SKM-1 treated with dmso at 0.1 percent for 144 hours (cell line): ENCODE data around the gene GLDN.

Experiments
- DNase-seq: peaks from one replicate; lab custom pipeline; 2025; ENCODE audit not compliant: unreplicated experiment; lab: John Stamatoyannopoulos, UW

The GLDN gene

DNA sequence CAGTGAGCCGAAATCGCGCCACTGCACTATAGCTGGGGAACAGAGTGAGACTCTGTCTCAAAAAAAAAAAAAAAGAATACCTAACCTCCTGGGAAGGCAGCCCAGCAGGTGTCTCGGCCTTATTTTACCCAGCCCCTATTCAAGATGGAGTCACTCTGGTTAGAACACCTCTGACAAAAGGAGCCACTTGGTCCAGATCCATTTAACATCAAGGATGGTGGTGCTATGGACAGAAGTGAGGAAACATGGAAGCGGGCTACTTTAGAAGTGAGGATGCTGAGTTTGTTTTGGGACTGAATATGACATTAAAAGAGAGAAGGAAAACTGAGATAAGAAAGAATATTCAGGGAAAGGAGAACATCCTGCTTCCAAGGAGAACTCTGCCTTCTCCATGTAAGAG is 14.7 kb downstream of the GLDN start:
- DNase-seq: no peak

DNA sequence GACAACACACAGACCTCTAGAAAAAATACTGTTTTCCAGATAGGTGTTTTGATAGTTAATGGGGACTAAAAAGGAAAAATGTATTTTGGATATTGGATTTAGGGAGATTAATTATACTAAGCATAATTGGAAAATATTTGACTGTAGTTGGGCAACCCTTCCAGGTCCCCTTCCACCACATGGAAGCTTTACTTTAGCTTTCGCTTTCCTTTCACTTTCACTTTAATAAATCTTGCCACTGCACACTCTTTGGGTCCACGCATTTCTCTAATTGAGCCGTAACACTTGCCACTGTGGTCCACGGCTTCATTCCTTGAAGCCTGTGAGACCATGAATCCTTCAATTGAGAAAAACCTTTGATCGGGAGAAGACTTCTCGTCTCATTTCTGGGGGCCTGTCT is 15.5 kb downstream of the GLDN start:
- no peak for DNase-seq

DNA sequence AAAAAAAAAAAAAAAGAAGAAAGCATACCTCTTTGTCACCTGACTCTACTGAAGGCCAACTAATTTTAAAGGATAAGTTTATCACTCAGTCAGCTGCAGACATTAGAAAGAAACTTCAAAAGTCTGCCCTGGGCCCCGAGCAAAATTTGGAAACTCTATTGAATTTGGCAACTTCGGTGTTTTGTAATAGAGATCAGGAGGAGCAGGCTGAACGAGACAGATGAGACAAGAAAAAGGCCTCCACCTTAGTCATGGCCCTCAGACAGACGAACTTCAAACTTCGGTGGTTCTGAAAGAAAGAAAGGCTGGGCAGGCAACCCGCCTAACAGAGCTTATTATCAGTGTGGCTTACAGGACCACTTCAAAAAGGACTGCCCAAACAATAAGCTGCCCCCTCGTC is 18.5 kb downstream of the GLDN start:
- peak; percentile 38 for DNase-seq

DNA sequence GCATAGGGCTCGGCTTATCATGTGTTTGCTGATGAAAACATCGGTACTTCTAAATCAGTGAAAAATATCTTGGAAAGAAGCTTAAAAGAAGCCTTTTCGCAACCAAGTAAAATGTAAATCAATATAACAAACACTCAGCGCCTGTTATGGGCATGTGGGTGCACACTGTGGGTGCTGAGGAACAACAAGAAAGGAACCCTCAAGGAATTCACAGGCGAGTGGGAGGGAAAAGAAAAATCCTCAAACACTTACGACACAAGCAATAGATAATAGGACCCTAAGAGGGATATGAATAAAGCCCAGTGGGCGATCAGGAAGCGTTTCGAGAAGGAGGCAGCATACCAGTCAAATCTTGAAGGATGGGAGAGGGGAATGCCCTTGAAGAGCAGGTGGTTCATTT is 21.9 kb downstream of the GLDN start:
- no peak for DNase-seq

- DNase-seq: no peak
Measured at GRCh38 chr15:51365417-51365816, 24.0 kb downstream of the GLDN start.

- no peak for DNase-seq
Measured at GRCh38 chr15:51366071-51366470, 24.6 kb downstream of the GLDN start.

DNA sequence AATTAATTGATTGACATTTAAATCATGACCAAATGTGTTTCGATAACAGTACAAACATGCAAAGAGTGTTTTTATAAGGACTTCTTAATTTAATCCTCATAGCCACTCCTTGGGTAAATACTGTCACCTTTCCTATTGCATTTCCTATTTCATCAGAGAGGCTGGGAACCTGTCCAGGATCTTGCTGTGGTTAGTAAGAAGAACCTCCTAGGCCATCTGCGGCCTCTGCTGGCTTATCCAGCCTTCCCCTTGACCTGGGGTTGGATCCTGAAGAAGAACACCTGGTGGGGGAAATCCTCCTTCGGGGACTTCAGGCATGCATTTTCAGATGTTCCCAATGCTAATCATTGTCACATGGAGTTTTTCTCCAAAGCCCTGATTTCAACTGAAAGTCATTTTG is 25.5 kb downstream of the GLDN start:
- no peak for DNase-seq

GRCh38 chr15:51367322-51367976 is 26.0 kb downstream of the GLDN start:
- DNase-seq: no peak

- no peak for DNase-seq
Measured at GRCh38 chr15:51368307-51368706, 26.9 kb downstream of the GLDN start.

GRCh38 chr15:51368751-51369450 is 27.4 kb downstream of the GLDN start:
- DNase-seq: no peak

GRCh38 chr15:51369451-51369761 is 28.0 kb downstream of the GLDN start:
- no peak for DNase-seq

DNA sequence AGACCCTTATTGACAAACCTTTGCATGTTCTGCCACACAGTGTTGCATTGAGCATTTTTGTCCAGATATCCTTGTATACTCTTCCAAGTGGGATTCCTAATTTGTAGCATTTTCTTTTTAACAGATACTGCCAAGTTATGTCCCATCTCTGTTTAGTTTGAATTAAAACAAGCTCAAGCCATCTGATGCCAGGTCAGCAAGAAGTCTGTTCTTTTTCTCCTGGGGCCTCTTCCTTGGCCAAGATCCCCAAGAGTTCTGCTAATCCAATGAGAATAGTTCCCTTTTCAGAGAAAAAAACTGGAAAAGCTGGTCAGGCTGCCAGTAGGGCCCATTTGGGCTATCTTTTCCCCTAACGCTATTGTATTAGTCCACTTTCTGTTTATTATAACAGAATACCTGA is 29.8 kb downstream of the GLDN start:
- no peak for DNase-seq

- DNase-seq: no peak
Measured at GRCh38 chr15:51374131-51374530, 32.7 kb downstream of the GLDN start.

DNA sequence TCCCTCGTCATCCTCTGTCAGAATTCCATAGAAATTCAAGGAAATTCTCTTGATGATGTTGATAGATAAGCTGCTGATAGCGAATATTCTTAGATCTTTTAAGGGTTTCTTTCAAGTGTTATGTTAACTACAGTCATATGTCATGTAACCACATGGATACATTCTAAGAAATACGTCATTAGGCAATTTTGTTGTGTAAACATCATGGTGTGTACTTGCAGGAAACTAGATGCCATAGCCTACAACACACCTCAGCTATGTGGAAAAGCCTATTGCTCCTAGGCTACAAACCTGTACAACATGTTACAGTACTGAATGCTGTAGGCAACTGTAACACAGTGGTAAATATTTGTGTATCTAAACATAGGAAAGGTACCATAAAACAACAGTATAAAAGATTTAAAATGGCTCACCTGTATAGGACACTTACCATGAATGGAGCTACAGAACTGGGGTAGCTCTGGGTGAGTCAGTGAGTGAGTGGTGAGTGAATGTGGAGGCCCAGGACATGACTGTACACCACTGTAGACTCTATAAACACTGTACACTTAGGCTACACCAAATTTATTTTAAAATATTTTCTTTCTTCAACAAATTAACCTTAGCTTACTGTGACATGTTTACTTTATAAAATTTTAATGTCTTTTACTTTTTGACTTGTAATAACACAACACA is 34.6 kb downstream of the GLDN start:
- DNase-seq: no peak

DNA sequence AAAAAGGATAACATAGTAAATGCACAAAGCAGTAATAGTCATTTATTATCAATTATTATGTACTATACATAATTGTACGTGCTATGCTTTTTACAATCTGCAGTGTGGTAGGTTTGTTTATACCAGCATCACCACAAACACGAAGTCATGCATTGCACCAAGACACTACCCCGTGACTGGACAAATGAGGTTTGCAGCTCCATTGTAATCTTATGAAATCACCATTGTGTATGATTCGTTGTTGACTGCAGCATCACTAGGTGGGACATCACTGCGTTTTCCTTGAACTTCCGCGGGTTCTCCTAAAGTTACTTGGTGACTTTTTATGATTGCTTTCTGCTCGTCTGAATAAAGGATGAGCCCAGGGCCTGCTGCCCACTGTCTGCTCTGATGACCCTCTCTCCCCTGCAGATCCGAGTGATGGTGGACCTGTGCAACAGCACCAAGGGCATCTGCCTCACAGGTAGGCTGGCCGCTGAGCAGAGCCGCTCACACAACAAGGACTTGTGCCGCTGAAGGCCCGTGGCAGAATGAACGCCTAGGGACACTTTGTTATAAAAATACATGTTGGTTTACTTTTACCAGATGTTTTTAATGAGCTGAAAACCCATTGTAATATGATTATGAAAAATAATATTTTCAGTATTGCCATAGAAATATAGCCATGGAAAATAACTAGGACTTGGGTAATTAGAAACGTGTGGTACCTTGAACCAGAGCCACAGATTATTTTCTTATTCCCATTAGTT is 35.8 kb downstream of the GLDN start:
- DNase-seq: no peak

GRCh38 chr15:51378406-51378805 is 37.0 kb downstream of the GLDN start:
- DNase-seq: no peak

GRCh38 chr15:51379390-51379789 is 37.9 kb downstream of the GLDN start:
- no peak for DNase-seq

- DNase-seq: peak; percentile 89
Measured at GRCh38 chr15:51380999-51381806, 39.7 kb downstream of the GLDN start.

DNA sequence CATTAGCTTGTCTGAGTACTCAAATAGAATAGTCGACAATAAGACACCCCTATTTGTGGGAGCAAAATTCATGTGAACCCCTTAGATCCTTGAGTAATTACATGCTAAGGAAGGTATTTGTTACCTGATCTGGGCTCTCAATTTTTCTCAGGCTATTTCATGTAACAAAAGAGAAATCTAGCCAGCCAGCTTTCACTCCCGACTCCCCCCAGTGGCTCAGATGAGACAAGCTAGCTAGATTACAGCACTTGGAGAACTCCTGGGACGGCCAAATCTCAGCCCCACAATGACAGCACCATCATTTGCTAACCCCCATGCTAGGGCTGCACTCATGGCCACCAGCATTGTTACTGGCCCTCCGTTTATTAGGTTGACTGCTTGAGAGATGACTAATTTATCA is 41.3 kb downstream of the GLDN start:
- peak; percentile 46 for DNase-seq

GRCh38 chr15:51386029-51386428 is 44.6 kb downstream of the GLDN start:
- no peak for DNase-seq

DNA sequence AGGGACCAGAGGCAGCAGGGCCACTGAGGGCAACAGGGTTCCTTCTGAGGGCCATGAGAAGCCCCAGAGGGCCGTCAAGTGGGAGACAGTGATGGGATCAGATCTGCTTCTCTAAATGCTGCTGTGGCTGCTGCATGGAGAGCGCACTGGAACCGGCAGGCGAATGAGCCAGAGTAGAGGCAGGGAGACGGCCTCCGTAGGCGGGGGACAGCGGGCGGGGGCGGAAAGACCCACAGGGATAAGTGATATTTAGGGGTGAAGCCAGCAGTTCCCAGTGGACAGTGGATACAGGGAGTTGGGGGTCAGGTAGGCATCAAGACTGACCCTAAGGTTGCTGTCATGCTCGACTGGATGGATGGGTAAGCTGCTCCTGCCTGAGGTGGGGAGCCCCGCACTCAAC is 45.0 kb downstream of the GLDN start:
- DNase-seq: no peak
